Loucy (cell line): ENCODE data around the gene SLC34A3.

ENCODE experiments used
- EZH2phosphoT487 ChIP-seq: fragments of 200-600 bp; IDR thresholded peaks from 2 replicates; pipeline ENCODE4 v1.6.1; 2018; ENCODE audit warnings: antibody characterized with exemption, mild to moderate bottlenecking, moderate library complexity, borderline replicate concordance
- TF ChIP-seq, protein P1 (sequence below): fragments of 200-600 bp; sonication (generic); conservative IDR thresholded peaks from 2 replicates; pipeline ENCODE4 v1.5.1; 2014; ENCODE audit warnings: mild to moderate bottlenecking, antibody characterized with exemption, low read length

DNA sequence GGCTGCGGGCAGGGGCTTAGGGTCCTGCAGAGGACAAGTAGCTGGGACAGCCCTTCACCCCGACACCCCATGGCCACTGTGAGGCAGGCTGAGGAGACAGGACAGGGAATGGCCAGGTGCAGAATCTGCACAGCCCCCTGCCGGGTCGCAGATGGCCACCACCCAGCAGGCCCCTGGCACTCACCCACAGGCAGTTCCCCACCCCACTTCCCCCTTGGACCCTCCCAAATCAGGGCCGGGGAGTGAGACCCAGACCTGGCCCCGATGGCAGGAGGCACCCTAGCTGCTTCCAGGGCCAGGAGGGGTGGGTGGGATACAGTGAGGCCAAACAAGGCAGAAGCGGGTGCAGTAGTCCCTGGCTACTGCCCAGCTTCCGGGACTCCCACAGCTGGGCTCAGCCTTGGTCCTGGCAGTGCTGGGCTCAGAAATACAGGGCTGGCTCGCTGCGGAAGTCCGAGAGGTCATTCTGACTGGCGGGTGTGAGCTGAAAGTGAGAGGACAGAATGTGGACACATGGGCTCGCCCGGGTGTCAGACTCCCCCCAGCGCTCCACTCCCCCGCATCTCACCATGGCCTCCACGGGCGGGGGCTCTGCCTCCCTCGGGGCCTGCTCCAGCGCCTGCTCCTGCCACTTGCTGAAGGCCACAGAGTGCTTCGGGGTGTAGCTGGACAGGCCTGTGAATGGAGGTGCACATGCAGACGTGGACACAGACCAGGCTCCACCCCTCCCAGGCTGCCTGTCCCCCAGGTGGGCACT, 38.8 kb upstream of the SLC34A3 start:
- TF ChIP-seq, protein P1, sequence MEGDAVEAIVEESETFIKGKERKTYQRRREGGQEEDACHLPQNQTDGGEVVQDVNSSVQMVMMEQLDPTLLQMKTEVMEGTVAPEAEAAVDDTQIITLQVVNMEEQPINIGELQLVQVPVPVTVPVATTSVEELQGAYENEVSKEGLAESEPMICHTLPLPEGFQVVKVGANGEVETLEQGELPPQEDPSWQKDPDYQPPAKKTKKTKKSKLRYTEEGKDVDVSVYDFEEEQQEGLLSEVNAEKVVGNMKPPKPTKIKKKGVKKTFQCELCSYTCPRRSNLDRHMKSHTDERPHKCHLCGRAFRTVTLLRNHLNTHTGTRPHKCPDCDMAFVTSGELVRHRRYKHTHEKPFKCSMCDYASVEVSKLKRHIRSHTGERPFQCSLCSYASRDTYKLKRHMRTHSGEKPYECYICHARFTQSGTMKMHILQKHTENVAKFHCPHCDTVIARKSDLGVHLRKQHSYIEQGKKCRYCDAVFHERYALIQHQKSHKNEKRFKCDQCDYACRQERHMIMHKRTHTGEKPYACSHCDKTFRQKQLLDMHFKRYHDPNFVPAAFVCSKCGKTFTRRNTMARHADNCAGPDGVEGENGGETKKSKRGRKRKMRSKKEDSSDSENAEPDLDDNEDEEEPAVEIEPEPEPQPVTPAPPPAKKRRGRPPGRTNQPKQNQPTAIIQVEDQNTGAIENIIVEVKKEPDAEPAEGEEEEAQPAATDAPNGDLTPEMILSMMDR = no peak
- no peak for TF ChIP-seq EZH2phosphoT487
